ENCODE results near the gene NOS3. TPM values are rescaled to one million over a fixed set of nuclear protein-coding genes. Genes with fewer than 3 reads are reported as not detected.

NOS3 gene
- total RNA-seq, 1 experiment from 2014 or later = 0.71 TPM

DNA sequence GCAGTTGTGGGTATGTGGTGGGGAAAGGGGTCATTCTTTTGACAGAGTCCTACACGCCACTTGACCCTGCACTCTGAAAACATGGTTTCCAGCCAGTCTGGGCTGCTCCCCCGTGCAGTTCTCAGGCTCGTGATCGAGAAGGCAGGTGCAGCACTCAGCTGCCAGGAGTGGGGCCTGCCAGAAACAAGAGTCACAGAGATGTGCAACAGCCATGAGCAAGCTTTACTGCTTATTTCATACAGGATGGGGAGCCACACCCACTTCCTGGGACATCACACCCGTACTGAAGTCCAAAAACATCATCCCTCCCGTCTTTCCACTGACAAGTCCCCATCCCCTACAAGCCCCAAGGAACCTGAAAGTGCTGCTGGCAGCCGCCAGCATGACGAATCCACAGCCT, 24.1 kb downstream of the NOS3 start:
- Mint-ChIP-seq H3K27me3 (ENCODE audit: unreplicated experiment) (peaks cover 44% of the 10 kb centered on the region), H3K4me3 (ENCODE audit: low read depth, unreplicated experiment) (no peak overlapping the region), H3K4me1 (ENCODE audit: low read depth, unreplicated experiment) (peaks cover 26% of the 10 kb centered on the region), H3K36me3 (ENCODE audit: insufficient read depth, unreplicated experiment) (peaks cover 5% of the 10 kb centered on the region), H3K9me3 (ENCODE audit: low read depth, unreplicated experiment) (no peaks in the 10 kb centered on the region), H3K27ac (ENCODE audit: unreplicated experiment) (no peak overlapping the region)
- TF ChIP-seq, protein P1, sequence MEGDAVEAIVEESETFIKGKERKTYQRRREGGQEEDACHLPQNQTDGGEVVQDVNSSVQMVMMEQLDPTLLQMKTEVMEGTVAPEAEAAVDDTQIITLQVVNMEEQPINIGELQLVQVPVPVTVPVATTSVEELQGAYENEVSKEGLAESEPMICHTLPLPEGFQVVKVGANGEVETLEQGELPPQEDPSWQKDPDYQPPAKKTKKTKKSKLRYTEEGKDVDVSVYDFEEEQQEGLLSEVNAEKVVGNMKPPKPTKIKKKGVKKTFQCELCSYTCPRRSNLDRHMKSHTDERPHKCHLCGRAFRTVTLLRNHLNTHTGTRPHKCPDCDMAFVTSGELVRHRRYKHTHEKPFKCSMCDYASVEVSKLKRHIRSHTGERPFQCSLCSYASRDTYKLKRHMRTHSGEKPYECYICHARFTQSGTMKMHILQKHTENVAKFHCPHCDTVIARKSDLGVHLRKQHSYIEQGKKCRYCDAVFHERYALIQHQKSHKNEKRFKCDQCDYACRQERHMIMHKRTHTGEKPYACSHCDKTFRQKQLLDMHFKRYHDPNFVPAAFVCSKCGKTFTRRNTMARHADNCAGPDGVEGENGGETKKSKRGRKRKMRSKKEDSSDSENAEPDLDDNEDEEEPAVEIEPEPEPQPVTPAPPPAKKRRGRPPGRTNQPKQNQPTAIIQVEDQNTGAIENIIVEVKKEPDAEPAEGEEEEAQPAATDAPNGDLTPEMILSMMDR (IDR thresholded peaks at IDR 0.05; ENCODE audit: unreplicated experiment) = no peak
- intact Hi-C loops (cut with micrococcal nuclease; ENCODE audit: unreplicated experiment) = no loop called here
- BruUV-seq (replicated peaks) = no TSS peak
- no peak for DNase-seq
- CTCF ChIA-PET = interaction anchor here (0.5 kb wide), 1 partner anchor 124 kb away, joined by 4 read pairs; no protein-coding TSS in a partner anchor

DNA sequence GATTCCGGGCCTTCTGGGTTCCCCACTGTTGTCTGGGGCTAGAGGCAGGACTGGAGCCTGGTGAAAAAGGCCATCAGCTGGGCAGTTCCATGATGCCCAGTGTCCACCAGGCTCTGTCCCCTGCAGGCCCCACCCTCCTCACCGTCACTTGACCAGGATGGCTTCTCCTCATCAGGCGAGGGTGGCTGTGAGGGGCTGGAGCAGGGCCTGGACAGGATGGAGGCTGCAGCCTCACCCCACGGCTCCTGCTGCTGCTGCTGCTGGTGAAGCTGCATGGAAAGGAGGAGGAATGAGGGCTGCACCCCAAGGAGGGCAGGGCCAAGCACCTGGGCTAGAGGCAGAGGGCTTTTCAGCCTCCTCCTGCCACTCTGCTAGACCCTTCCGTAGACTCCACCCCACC, 25.1 kb downstream of the NOS3 start:
- CTCF ChIA-PET = no interaction called here
- Mint-ChIP-seq H3K4me1 (ENCODE audit: low read depth, unreplicated experiment) (peaks cover 26% of the 10 kb centered on the region), H3K9me3 (ENCODE audit: low read depth, unreplicated experiment) (no peaks in the 10 kb centered on the region), H3K36me3 (ENCODE audit: insufficient read depth, unreplicated experiment) (peaks cover 5% of the 10 kb centered on the region), H3K27me3 (ENCODE audit: unreplicated experiment) (peaks cover 54% of the 10 kb centered on the region), H3K4me3 (ENCODE audit: low read depth, unreplicated experiment) (no peak overlapping the region), H3K27ac (ENCODE audit: unreplicated experiment) (no peak overlapping the region)
- DNase-seq = no peak
- intact Hi-C loops (cut with micrococcal nuclease; ENCODE audit: unreplicated experiment) = no loop called here
- TF ChIP-seq, protein P1 (IDR thresholded peaks at IDR 0.05; ENCODE audit: unreplicated experiment) = no peak
- no TSS peak for BruUV-seq (replicated peaks)

DNA sequence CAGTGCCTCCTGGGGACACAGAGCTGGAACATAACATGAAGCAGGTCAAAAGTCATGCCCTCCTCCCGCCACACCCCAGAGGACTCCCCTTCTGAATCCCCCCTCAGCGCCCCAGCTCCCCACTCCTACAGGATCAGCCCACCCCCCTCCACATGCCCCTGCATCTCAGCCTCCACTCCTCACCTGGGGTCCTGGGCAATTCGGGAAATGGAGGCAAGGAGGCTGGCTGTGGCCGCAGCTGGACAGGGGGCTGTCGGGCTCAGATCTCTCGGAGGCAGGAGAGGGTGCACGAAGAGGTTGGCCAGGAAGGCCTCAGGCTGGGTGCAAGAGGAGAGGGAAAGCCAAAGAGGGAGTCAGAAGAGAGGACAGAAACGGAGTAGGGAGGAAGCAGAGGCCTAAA, 25.7 kb downstream of the NOS3 start:
- Mint-ChIP-seq H3K36me3 (ENCODE audit: insufficient read depth, unreplicated experiment) (peaks cover 5% of the 10 kb centered on the region), H3K4me1 (ENCODE audit: low read depth, unreplicated experiment) (peaks cover 26% of the 10 kb centered on the region), H3K9me3 (ENCODE audit: low read depth, unreplicated experiment) (no peaks in the 10 kb centered on the region), H3K27me3 (ENCODE audit: unreplicated experiment) (peaks cover 60% of the 10 kb centered on the region), H3K4me3 (ENCODE audit: low read depth, unreplicated experiment) (no peak overlapping the region), H3K27ac (ENCODE audit: unreplicated experiment) (no peak overlapping the region)
- CTCF ChIA-PET = interaction anchor here (0.9 kb wide), 1 partner anchor 54 kb away, joined by 3 read pairs; no protein-coding TSS in a partner anchor
- intact Hi-C loops (cut with micrococcal nuclease; ENCODE audit: unreplicated experiment) = no loop called here
- TF ChIP-seq, protein P1 (IDR thresholded peaks at IDR 0.05; ENCODE audit: unreplicated experiment) = no peak
- DNase-seq = no peak
- BruUV-seq (replicated peaks) = no TSS peak

DNA sequence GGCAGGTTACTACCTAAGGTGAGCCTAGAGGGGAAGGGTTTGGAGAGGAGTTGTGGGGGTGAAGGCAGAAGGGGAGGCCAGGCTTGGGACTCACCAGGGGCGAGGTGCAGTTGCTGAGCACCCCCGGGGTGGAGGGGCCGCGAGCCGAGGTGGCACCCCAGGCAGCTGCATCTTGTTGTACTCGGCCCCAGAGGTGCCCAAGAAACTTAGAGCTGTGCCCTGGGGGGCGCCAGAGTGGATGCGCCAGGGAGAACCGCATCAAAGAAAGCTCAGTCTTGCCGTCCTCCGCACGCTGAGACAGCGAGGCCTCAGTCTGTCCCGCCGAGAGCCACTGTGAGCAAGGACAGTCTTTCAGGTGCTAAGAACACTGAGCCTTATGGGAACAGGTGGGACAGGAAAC, 26.1 kb downstream of the NOS3 start:
- H3K27ac Mint-ChIP-seq (ENCODE audit: unreplicated experiment) = no peak overlapping the region
- CTCF ChIA-PET = interaction anchor here (0.9 kb wide), 1 partner anchor 54 kb away, joined by 3 read pairs; no protein-coding TSS in a partner anchor
- no peak overlapping the region for H3K4me3 Mint-ChIP-seq (ENCODE audit: low read depth, unreplicated experiment)
- no peaks in the 10 kb centered on the region for H3K9me3 Mint-ChIP-seq (ENCODE audit: low read depth, unreplicated experiment)
- TF ChIP-seq, protein P1 (IDR thresholded peaks at IDR 0.05; ENCODE audit: unreplicated experiment) = no peak
- H3K4me1 Mint-ChIP-seq (ENCODE audit: low read depth, unreplicated experiment) = peaks cover 26% of the 10 kb centered on the region
- H3K36me3 Mint-ChIP-seq (ENCODE audit: insufficient read depth, unreplicated experiment) = peaks cover 5% of the 10 kb centered on the region
- BruUV-seq (replicated peaks) = no TSS peak
- intact Hi-C loops (cut with micrococcal nuclease; ENCODE audit: unreplicated experiment) = no loop called here
- no peak for DNase-seq
- peaks cover 64% of the 10 kb centered on the region for H3K27me3 Mint-ChIP-seq (ENCODE audit: unreplicated experiment)

Data from Calu3 (cell line).